ENCODE results near the gene SEPTIN1. TPM values are rescaled to one million over a fixed set of nuclear protein-coding genes. Genes with fewer than 3 reads are reported as not detected.

The SEPTIN1 gene
- total and polyA plus RNA-seq, 2 of the 13 experiments (the other 11 are each of a cell fraction or from before 2014, with no cell fraction given), result 0.18 to 0.67 TPM

DNA sequence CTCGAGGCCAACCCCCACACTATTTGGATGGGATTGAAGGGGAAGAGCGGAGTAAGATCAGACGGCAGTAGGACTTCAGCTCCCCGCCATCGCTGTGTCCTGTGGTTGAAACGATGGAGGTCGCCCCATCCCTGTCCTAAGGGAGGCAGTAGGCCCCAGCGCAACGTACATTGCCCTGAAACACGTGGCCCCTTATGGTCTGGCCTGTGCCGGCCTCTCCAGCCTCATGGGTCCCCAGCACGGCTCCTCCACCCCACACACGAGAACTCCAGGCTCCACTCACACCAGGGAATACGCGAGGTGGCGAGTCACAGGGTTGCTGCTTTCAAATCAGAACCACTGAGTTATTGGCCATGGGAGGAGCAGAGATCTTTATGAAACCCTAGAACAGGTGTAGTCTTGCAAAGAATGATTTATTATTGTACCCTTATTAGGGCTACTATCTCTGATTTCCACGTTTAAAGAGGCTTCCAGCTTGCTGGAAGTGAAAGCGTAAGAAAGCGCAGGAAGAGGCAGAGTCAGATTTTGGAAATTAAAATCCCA lies 48.1 kb upstream of the SEPTIN1 start (continued):
- TF ChIP-seq, protein P1, sequence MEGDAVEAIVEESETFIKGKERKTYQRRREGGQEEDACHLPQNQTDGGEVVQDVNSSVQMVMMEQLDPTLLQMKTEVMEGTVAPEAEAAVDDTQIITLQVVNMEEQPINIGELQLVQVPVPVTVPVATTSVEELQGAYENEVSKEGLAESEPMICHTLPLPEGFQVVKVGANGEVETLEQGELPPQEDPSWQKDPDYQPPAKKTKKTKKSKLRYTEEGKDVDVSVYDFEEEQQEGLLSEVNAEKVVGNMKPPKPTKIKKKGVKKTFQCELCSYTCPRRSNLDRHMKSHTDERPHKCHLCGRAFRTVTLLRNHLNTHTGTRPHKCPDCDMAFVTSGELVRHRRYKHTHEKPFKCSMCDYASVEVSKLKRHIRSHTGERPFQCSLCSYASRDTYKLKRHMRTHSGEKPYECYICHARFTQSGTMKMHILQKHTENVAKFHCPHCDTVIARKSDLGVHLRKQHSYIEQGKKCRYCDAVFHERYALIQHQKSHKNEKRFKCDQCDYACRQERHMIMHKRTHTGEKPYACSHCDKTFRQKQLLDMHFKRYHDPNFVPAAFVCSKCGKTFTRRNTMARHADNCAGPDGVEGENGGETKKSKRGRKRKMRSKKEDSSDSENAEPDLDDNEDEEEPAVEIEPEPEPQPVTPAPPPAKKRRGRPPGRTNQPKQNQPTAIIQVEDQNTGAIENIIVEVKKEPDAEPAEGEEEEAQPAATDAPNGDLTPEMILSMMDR (CRISPR knock-in tag; IDR thresholded peaks at IDR 0.05), result peak; percentile 80
- peak; percentile 63; the same call in 1 of the 2 replicates for TF ChIP-seq ZNF616 (CRISPR knock-in tag; IDR thresholded peaks at IDR 0.05; ENCODE audit: low read depth)
- peak; percentile 72; the same call in 1 of the 2 replicates for TF ChIP-seq ZBTB3 (CRISPR knock-in tag; IDR thresholded peaks at IDR 0.05; ENCODE audit: borderline replicate concordance, low read depth)
- peak; percentile 82; the same call in 1 of the 2 replicates for TF ChIP-seq MAF1 (CRISPR knock-in tag; IDR thresholded peaks at IDR 0.05; ENCODE audit: borderline replicate concordance)
- TF ChIP-seq, protein P2, sequence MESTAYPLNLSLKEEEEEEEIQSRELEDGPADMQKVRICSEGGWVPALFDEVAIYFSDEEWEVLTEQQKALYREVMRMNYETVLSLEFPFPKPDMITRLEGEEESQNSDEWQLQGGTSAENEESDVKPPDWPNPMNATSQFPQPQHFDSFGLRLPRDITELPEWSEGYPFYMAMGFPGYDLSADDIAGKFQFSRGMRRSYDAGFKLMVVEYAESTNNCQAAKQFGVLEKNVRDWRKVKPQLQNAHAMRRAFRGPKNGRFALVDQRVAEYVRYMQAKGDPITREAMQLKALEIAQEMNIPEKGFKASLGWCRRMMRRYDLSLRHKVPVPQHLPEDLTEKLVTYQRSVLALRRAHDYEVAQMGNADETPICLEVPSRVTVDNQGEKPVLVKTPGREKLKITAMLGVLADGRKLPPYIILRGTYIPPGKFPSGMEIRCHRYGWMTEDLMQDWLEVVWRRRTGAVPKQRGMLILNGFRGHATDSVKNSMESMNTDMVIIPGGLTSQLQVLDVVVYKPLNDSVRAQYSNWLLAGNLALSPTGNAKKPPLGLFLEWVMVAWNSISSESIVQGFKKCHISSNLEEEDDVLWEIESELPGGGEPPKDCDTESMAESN (CRISPR knock-in tag; conservative IDR thresholded peaks at IDR 0.05), result peak; percentile 69
- 0 out of 2 replicates have a peak, but pooled peaks have one; percentile 81 for TF ChIP-seq ISX (CRISPR knock-in tag; conservative IDR thresholded peaks at IDR 0.05)
- TF ChIP-seq ZNF496 (CRISPR knock-in tag; IDR thresholded peaks at IDR 0.05; ENCODE audit: insufficient replicate concordance), result no peak
- no peak for TF ChIP-seq SMARCC2 (IDR thresholded peaks at IDR 0.05)
- peak; percentile 92 for TF ChIP-seq ATF7-NPFF (CRISPR knock-in tag; IDR thresholded peaks at IDR 0.05; ENCODE audit: low read depth)
- no peak for TF ChIP-seq EHMT2 (IDR thresholded peaks at IDR 0.05; ENCODE audit: borderline replicate concordance, low read depth, low read length)
- TF ChIP-seq ZNF629 (CRISPR knock-in tag; conservative IDR thresholded peaks at IDR 0.05), result no peak; the same call in 1 of the 2 replicates
- TF ChIP-seq, protein P3, sequence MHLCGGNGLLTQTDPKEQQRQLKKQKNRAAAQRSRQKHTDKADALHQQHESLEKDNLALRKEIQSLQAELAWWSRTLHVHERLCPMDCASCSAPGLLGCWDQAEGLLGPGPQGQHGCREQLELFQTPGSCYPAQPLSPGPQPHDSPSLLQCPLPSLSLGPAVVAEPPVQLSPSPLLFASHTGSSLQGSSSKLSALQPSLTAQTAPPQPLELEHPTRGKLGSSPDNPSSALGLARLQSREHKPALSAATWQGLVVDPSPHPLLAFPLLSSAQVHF (CRISPR knock-in tag; IDR thresholded peaks at IDR 0.05), result no peak
- no peak for TF ChIP-seq SAP130 (CRISPR knock-in tag; IDR thresholded peaks at IDR 0.05; ENCODE audit: low read depth)
- peak; percentile 27 to 62; a peak in 2 of 4 replicates for TF ChIP-seq KLF16 (CRISPR knock-in tag; IDR thresholded peaks at IDR 0.05)
- no peak for TF ChIP-seq GZF1 (CRISPR knock-in tag; IDR thresholded peaks at IDR 0.05)
- peak; percentile 88; the same call in 1 of the 2 replicates for TF ChIP-seq ZFP41 (CRISPR knock-in tag; IDR thresholded peaks at IDR 0.05; ENCODE audit: borderline replicate concordance)
- TF ChIP-seq ZNF382 (CRISPR knock-in tag; IDR thresholded peaks at IDR 0.05; ENCODE audit: borderline replicate concordance), result no peak
- TF ChIP-seq, protein P4, sequence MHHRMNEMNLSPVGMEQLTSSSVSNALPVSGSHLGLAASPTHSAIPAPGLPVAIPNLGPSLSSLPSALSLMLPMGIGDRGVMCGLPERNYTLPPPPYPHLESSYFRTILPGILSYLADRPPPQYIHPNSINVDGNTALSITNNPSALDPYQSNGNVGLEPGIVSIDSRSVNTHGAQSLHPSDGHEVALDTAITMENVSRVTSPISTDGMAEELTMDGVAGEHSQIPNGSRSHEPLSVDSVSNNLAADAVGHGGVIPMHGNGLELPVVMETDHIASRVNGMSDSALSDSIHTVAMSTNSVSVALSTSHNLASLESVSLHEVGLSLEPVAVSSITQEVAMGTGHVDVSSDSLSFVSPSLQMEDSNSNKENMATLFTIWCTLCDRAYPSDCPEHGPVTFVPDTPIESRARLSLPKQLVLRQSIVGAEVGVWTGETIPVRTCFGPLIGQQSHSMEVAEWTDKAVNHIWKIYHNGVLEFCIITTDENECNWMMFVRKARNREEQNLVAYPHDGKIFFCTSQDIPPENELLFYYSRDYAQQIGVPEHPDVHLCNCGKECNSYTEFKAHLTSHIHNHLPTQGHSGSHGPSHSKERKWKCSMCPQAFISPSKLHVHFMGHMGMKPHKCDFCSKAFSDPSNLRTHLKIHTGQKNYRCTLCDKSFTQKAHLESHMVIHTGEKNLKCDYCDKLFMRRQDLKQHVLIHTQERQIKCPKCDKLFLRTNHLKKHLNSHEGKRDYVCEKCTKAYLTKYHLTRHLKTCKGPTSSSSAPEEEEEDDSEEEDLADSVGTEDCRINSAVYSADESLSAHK (CRISPR knock-in tag; IDR thresholded peaks at IDR 0.05; ENCODE audit: borderline replicate concordance), result no peak
- TF ChIP-seq ZNF746 (CRISPR knock-in tag; IDR thresholded peaks at IDR 0.05), result peak; percentile 79
- TF ChIP-seq RCOR2 (CRISPR knock-in tag; IDR thresholded peaks at IDR 0.05), result no peak; the same call in 1 of the 2 replicates
- TF ChIP-seq ZNF7 (CRISPR knock-in tag; IDR thresholded peaks at IDR 0.05), result no peak; the same call in 1 of the 2 replicates
- TF ChIP-seq, protein P5, sequence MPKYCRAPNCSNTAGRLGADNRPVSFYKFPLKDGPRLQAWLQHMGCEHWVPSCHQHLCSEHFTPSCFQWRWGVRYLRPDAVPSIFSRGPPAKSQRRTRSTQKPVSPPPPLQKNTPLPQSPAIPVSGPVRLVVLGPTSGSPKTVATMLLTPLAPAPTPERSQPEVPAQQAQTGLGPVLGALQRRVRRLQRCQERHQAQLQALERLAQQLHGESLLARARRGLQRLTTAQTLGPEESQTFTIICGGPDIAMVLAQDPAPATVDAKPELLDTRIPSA (CRISPR knock-in tag; IDR thresholded peaks at IDR 0.05; ENCODE audit: borderline replicate concordance), result peak; percentile 6; the same call in 1 of the 2 replicates
- TF ChIP-seq ZBTB7B (CRISPR knock-in tag; IDR thresholded peaks at IDR 0.05), result no peak
